HG02798 (cell line): Measurements from ENCODE around the gene NR6A1.

ENCODE experiments used
- ATAC-seq: cut with Tn5 transposase; IDR thresholded peaks from one replicate; pipeline ENCODE4 v1.9.1; 2021; ENCODE audit warnings: mild to moderate bottlenecking; ENCODE audit not compliant: unreplicated experiment, poor library complexity

NR6A1 gene

GRCh38 chr9:124468061-124468740 lies 302.9 kb downstream of the NR6A1 start:
- ATAC-seq, result no peak

DNA sequence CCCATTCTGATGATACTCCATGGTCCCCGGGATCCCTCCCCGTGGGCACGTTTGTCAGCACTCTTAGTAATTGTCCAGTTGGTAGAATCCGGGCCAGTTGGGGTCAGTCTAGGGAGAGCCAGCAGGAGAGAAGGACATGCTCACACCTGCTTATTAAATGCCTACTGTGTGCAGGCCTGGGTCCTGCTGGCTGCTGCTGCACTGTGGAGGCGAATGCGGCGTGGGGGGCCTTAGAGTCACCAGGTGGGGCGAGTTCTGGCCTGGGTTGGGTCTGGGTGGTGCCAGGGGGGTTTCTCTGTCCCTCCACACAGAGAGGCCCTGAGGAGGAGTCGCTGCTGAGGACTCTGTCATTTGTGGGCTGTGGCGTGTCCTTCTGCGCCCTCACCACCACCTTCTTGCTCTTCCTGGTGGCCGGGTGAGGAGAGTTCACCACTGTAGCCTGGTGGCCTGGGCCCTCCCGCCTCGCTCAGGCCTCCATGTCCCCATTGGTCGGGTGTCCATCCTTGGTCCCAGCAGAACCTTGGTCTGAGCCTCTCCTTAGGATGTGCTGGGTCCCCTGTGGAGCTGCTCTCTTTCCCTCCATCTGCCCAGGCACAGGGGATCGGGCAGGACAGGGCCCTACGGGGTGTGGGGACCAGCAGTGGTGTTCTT lies 303.6 kb downstream of the NR6A1 start:
- ATAC-seq, result no peak
